Tibial artery (tissue), 4 donors: Measurements from ENCODE around the gene SLC36A2.

ENCODE experiments used
- DNase-seq, 2 donors: peaks; one replicate each; pipeline ENCODE4 v3.0.0-alpha.2; 2019
- H3K27ac ChIP-seq, 2 donors: fragments of 200-600 bp; sonication (generic) in 1 of 2; 1 replicate in 1 of 2; 2 replicates in 1 of 2; pipeline ENCODE4 v1.5.1; 2018 to 2019; ENCODE audit warnings: mild to moderate bottlenecking in 1 of 2
- H3K27me3 ChIP-seq, 2 donors: fragments of 200-600 bp; sonication (generic) in 1 of 2; one replicate each; pipeline versions ENCODE4 v1.5.1 to v1.6.0; 2016 to 2019
- H3K36me3 ChIP-seq, 3 donors: fragments of 200-600 bp; sonication (generic) in 2 of 3; one replicate each; pipeline ENCODE4 v1.5.1; 2016 to 2019; ENCODE audit warnings: mild to moderate bottlenecking in 2 of 3
- H3K4me1 ChIP-seq, 4 donors: fragments of 200-600 bp; sonication (generic) in 2 of 4; 1 replicate in 3 of 4; 2 replicates in 1 of 4; pipeline ENCODE4 v1.5.1; 2016 to 2019
- H3K4me3 ChIP-seq, 2 donors: fragments of 200-600 bp; sonication (generic) in 1 of 2; 1 replicate in 1 of 2; 2 replicates in 1 of 2; pipeline ENCODE4 v1.5.1; 2018 to 2019; ENCODE audit warnings: mild to moderate bottlenecking in 2 of 2
- H3K9me3 ChIP-seq, 3 donors: fragments of 200-600 bp; sonication (generic) in 1 of 3; one replicate each; pipeline ENCODE4 v1.5.1; 2016 to 2019
- CTCF ChIP-seq, 2 experiments: fragments of 200-600 bp in 1 of 2; fragments of 450-650 bp in 1 of 2; IDR thresholded peaks; one replicate each; pipeline ENCODE4 v1.5.1; 2017 to 2019; ENCODE audit warnings: antibody characterized with exemption in 2 of 2, mild to moderate bottlenecking in 1 of 2, moderate library complexity in 1 of 2
- intact Hi-C: fragments of 100-400 bp; cut with DNase I; formaldehyde crosslinking; loops from one replicate; pipeline ENCODE4 v1.15.0; 2023; ENCODE audit warnings: low total_unique reads

The SLC36A2 gene

GRCh38 chr5:151327585-151327984 is 19.8 kb downstream of the SLC36A2 start:
- TF ChIP-seq CTCF (IDR thresholded peaks at IDR 0.05) = no peak
- H3K27me3 ChIP-seq = peaks cover 0 to 4% of the 10 kb centered on the region in 2 donors
- intact Hi-C loops = no loop called here

GRCh38 chr5:151326266-151326665 is 21.1 kb downstream of the SLC36A2 start:
- peaks cover 0 to 4% of the 10 kb centered on the region in 2 donors for H3K27me3 ChIP-seq
- TF ChIP-seq CTCF (IDR thresholded peaks at IDR 0.05) = no peak
- H3K9me3 ChIP-seq = no peaks in the 10 kb centered on the region
- intact Hi-C loops = no loop called here
- no peaks in the 10 kb centered on the region for H3K4me1 ChIP-seq
- no peaks in the 10 kb centered on the region for H3K36me3 ChIP-seq
- no peak overlapping the region for H3K4me3 ChIP-seq
- no peak overlapping the region for H3K27ac ChIP-seq
- DNase-seq = no peak

More at GRCh38 chr5:151327585-151327984, 19.8 kb downstream of the SLC36A2 start:
- Histone ChIP-seq H3K9me3 (no peaks in the 10 kb centered on the region), H3K36me3 (no peaks in the 10 kb centered on the region), H3K4me1 (no peaks in the 10 kb centered on the region), H3K4me3 (no peak overlapping the region), H3K27ac (no peak overlapping the region)
- DNase-seq = no peak

- intact Hi-C loops = no loop called here
- no peaks in the 10 kb centered on the region for H3K9me3 ChIP-seq
- no peak for DNase-seq
- no peaks in the 10 kb centered on the region for H3K36me3 ChIP-seq
- H3K27ac ChIP-seq = no peak overlapping the region
- H3K27me3 ChIP-seq = no peaks in the 10 kb centered on the region
- TF ChIP-seq CTCF (IDR thresholded peaks at IDR 0.05) = no peak
- no peak overlapping the region for H3K4me3 ChIP-seq
- H3K4me1 ChIP-seq = peaks cover 0 to 9% (median 6%) of the 10 kb centered on the region in 4 donors
Observed at GRCh38 chr5:151320481-151320880, 26.9 kb downstream of the SLC36A2 start.

GRCh38 chr5:151318850-151319732 is 28.3 kb downstream of the SLC36A2 start:
- Histone ChIP-seq H3K9me3 (no peaks in the 10 kb centered on the region), H3K4me1 (peaks cover 0 to 9% (median 6%) of the 10 kb centered on the region in 4 donors), H3K36me3 (no peaks in the 10 kb centered on the region), H3K4me3 (no peak overlapping the region), H3K27me3 (no peaks in the 10 kb centered on the region), H3K27ac (no peak overlapping the region)
- intact Hi-C loops = no loop called here
- DNase-seq = peak in 1 of 2 donors; percentile 44
- no peak for TF ChIP-seq CTCF (IDR thresholded peaks at IDR 0.05)

- Histone ChIP-seq H3K9me3 (no peaks in the 10 kb centered on the region), H3K36me3 (no peaks in the 10 kb centered on the region), H3K4me1 (peaks cover 0 to 9% (median 6%) of the 10 kb centered on the region in 4 donors), H3K27me3 (no peaks in the 10 kb centered on the region), H3K4me3 (no peak overlapping the region), H3K27ac (no peak overlapping the region)
- DNase-seq = no peak
- intact Hi-C loops = no loop called here
- TF ChIP-seq CTCF (IDR thresholded peaks at IDR 0.05) = no peak
Observed at GRCh38 chr5:151317871-151318270, 29.5 kb downstream of the SLC36A2 start.
